ENCODE data around the gene CBLC. TPM values are rescaled to one million over a fixed set of nuclear protein-coding genes. Genes with fewer than 3 reads are reported as not detected.

CBLC gene, protein sequence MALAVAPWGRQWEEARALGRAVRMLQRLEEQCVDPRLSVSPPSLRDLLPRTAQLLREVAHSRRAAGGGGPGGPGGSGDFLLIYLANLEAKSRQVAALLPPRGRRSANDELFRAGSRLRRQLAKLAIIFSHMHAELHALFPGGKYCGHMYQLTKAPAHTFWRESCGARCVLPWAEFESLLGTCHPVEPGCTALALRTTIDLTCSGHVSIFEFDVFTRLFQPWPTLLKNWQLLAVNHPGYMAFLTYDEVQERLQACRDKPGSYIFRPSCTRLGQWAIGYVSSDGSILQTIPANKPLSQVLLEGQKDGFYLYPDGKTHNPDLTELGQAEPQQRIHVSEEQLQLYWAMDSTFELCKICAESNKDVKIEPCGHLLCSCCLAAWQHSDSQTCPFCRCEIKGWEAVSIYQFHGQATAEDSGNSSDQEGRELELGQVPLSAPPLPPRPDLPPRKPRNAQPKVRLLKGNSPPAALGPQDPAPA
- total RNA-seq: not detected in 2 replicates

DNA sequence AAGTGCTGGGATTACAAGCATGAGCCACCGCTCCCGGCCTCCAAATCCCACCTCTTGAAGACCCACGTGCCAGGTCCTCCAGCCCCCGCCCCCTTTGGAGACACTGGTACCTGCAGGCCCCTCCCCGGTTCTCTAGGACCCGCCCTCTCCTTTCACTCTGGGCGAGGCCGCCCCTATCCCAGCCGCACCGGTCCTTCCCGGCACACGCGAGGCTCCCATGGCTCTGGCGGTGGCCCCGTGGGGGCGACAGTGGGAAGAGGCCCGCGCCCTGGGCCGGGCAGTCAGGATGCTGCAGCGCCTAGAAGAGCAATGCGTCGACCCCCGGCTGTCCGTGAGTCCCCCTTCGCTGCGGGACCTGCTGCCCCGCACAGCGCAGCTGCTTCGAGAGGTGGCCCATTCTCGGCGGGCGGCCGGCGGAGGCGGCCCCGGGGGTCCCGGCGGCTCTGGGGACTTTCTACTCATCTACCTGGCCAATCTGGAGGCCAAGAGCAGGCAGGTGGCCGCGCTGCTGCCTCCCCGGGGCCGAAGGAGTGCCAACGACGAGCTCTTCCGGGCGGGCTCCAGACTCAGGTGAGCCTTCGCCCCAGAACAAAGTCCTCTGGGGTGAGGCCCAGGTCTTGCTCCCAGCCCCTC, at the start of gene CBLC:
Gene CBLC (plus strand): TSS at position 176 of the 633 bp plus-strand sequence. CDS start 42 bp downstream, at position 218.

DNA sequence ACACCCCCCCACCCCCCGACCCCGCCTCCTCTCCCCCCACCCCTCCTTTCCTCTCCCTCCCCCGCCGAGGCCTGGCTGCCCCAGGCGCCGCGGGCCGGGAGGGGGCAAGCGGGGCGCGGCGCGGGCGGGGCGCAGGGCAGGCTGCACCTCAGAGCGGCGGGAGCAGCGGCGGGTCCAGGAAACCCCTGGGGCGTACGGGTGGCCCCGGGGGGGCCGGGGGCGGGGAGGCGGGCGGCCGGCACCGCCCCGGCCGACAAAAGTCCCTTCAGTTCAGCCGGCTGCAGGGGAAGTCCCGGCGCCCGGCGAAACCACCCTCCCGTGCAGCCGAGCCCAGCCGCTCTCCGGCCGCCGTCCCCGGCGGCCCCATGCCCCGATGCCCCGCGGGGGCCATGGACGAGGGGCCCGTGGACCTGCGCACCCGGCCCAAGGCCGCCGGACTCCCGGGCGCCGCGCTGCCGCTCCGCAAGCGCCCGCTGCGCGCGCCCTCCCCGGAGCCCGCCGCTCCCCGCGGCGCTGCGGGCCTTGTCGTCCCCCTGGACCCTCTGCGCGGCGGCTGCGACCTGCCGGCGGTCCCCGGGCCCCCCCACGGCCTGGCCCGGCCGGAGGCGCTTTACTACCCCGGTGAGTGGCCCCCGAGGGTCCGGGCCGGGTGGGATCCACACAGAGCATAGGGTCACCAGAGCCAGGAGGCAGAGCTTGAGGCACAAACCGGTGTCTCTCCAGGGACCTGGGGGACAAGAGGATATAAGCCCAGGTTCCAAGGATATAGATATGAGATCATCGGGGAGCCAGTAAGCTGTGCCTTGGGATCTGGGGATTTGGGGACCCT, 29.1 kb upstream of the CBLC start, which contains the start of gene BCL3:
Gene BCL3 (plus strand): TSS at position 283 of the 829 bp plus-strand sequence. CDS start 83 bp downstream, at position 366.

DNA sequence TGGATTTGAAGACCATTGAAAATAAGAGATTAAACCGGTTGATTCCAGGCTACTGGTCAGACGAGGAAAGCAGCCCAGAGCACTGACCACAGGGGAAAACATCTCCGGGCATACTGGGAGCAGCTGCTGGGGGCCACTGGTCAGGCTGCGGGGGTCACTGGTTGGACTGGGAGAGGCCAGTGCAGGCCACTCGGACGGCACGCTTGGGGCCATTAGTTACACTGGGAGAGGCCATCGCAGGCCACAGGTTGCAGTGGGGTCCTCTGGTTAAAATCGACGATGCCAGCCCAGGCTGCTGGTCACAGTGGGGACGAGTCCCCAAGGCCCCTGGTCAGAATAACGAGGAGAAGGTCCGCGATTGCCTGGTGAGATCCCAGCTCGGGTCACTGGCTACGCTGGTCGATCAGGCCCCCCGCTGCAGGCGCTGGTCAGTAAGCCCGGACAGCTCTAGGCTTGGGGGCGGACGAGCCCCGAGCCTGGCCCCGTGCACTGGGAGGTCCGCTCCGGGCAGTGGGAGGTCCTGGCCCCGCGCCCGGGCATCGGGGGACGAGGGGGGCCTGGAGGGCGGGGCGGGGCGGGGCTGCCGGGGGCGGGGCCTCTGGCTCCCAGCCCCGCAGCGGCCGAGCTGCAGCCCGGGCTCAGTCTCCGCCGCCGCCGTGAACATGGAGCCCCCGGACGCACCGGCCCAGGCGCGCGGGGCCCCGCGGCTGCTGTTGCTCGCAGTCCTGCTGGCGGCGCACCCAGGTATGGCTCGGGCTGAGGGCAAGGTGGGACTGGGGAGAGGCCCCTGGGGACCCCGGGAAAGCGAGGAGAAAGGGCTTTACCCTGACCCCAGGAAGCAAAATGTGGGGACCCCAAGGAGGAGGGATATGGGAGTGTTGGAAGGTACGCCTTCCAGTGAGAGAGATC, 31.0 kb downstream of the CBLC start, which contains the start of gene BCAM:
Gene BCAM (plus strand): TSS at position 641 of the 909 bp plus-strand sequence. CDS start 22 bp downstream, at position 663.

DNA sequence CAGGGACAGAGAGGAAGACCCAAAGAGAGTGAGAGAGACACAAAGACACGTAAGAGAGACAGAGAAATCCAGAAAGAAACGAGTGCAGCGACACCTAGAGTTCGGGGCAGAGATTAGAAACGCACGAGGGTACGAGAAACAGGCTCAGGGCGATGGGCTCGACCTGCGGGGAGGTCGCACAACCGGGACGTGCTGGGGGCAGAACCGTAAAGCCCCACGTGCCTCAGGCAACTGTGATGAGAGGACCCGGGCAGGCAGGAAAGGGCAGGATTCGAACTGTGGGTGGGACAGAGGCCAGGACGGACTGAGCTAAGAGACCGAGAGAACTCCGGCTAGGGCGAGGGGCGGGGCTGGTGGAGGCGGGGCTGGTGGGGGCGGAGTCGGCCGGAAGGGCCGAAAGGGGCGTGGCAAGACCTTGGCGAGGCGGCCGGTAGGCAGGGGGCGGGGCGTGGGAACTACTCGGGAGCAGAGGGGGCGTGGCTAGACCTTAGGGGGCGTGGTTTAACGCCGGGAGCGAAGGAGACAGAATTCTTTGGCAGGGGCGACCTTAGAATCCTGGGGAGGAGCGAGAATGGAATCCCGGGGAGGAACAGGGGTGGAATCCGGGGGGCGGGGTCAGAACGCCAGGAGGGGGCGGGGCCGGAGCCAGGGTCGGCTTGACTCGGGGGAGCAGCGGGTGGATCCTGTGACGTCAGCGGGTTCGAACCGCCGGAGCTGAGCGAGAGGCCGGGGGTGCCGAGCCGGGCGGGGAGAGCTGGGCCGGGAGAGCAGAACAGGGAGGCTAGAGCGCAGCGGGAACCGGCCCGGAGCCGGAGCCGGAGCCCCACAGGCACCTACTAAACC, 68.1 kb downstream of the CBLC start, which contains the start of gene NECTIN2:
Gene NECTIN2 (plus strand): TSS at position 686 of the 843 bp plus-strand sequence. CDS start 229 bp downstream, outside the sequence.

Other genes with a start within 250 kb of the CBLC start
- gene CEACAM20, start 248.2 kb upstream of the CBLC start, total RNA-seq: not detected in 2 replicates
- gene IGSF23, start 164.3 kb upstream of the CBLC start, total RNA-seq: not detected in 2 replicates
- 80.9 and 118 TPM in 2 replicates for gene PVR, start 134.0 kb upstream of the CBLC start, total RNA-seq
- gene CEACAM19, start 106.4 kb upstream of the CBLC start, total RNA-seq: 0.33 and 1.7 TPM in 2 replicates
- not detected in 2 replicates for gene CEACAM16, start 78.7 kb upstream of the CBLC start, total RNA-seq
- 3.5 and 4.0 TPM in 2 replicates for gene BCL3, start 29.2 kb upstream of the CBLC start, total RNA-seq
- gene BCAM, start 31.2 kb downstream of the CBLC start, total RNA-seq: 6.6 and 14.1 TPM in 2 replicates
- gene NECTIN2, start 68.4 kb downstream of the CBLC start, total RNA-seq: 68.9 and 75.4 TPM in 2 replicates
- 41.0 and 87.5 TPM in 2 replicates for gene TOMM40, start 113.4 kb downstream of the CBLC start, total RNA-seq
- gene APOE, start 127.9 kb downstream of the CBLC start, total RNA-seq: 1.4 and 9.6 TPM in 2 replicates
- gene APOC1, start 136.7 kb downstream of the CBLC start, total RNA-seq: 1.4 TPM in 1 of 2 replicates, not detected in the other
- not detected in 2 replicates for gene APOC4, start 164.3 kb downstream of the CBLC start, total RNA-seq
- not detected in 2 replicates for gene APOC2, start 168.2 kb downstream of the CBLC start, total RNA-seq
- 26.7 and 33.1 TPM in 2 replicates for gene CLPTM1, start 177.5 kb downstream of the CBLC start, total RNA-seq
- gene RELB, start 223.6 kb downstream of the CBLC start, total RNA-seq: 7.6 and 10.2 TPM in 2 replicates